Smooth muscle cell (in vitro differentiated cells): ENCODE measurements around the gene ASB2. TPM values are rescaled to one million over a fixed set of nuclear protein-coding genes. Genes with fewer than 3 reads are reported as not detected.

Experiments used
- DNase-seq: peaks from one replicate; lab custom pipeline; 2025; ENCODE audit not compliant: unreplicated experiment; lab: John Stamatoyannopoulos, UW
- H2AFZ ChIP-seq: fragments of 200-600 bp; sonication (generic); 2 replicates; pipeline ENCODE4 v1.6.0; 2016; ENCODE audit warnings: antibody characterized with exemption, low read depth, mild to moderate bottlenecking
- H3F3A ChIP-seq: fragments of 200-600 bp; sonication (generic); 2 replicates; pipeline ENCODE4 v1.6.0; 2017; ENCODE audit warnings: antibody characterized with exemption, low read depth
- H3K27ac ChIP-seq: fragments of 200-600 bp; sonication (generic); 2 replicates; pipeline ENCODE4 v1.5.1; 2016; ENCODE audit warnings: low read depth, mild to moderate bottlenecking
- H3K27me3 ChIP-seq: fragments of 200-600 bp; sonication (generic); 2 replicates; pipeline ENCODE4 v1.6.1; 2016; ENCODE audit warnings: low read depth, mild to moderate bottlenecking
- H3K36me3 ChIP-seq: fragments of 200-600 bp; sonication (generic); 2 replicates; pipeline ENCODE4 v1.5.1; 2016; ENCODE audit warnings: low read depth
- H3K4me1 ChIP-seq: fragments of 200-600 bp; sonication (generic); 2 replicates; pipeline ENCODE4 v1.5.1; 2016; ENCODE audit warnings: low read depth
- H3K4me2 ChIP-seq: fragments of 200-600 bp; sonication (generic); 2 replicates; pipeline ENCODE4 v1.6.0; 2016; ENCODE audit warnings: mild to moderate bottlenecking
- H3K4me3 ChIP-seq: fragments of 200-600 bp; sonication (generic); 2 replicates; pipeline ENCODE4 v1.5.1; 2016; ENCODE audit warnings: mild to moderate bottlenecking
- H3K79me2 ChIP-seq: fragments of 200-600 bp; sonication (generic); 2 replicates; pipeline ENCODE4 v1.6.0; 2016; ENCODE audit warnings: low read depth, mild to moderate bottlenecking
- H3K9ac ChIP-seq: fragments of 200-600 bp; sonication (generic); 2 replicates; pipeline ENCODE4 v1.6.0; 2016; ENCODE audit warnings: low read depth
- H3K9me3 ChIP-seq: fragments of 200-600 bp; sonication (generic); replicated peaks from 2 replicates; pipeline ENCODE4 v1.5.1; 2016; ENCODE audit warnings: low read depth
- H4K20me1 ChIP-seq: fragments of 200-600 bp; sonication (generic); 2 replicates; pipeline ENCODE4 v1.6.0; 2016; ENCODE audit warnings: low read depth
- WGBS: methylation state at CpG from one replicate; pipeline ENCODE4 v1.1.7; 2016; ENCODE audit warnings: low lambda C conversion rate; 5-methylcytosine and 5-hydroxymethylcytosine counted together
- polyA plus RNA-seq: library from polyadenylated mRNA; unstranded; fragments of >200 nt; fragmentation: Nextera tagmentation; extraction: Ambion mirVana; gene quantifications from 2 replicates; pipeline ENCODE4 v1.2.1, GENCODE V29; 2016
- total RNA-seq: library from RNA; depleted of rRNA; stranded (reverse); fragments of >200 nt; gene quantifications from 2 replicates; pipeline ENCODE4 v1.2.3, GENCODE V29; 2014
- TF ChIP-seq, protein P1 (sequence below): fragments of 200-600 bp; sonication (generic); IDR thresholded peaks from 2 replicates; pipeline ENCODE4 v1.5.1; 2017; ENCODE audit warnings: borderline replicate concordance, mild to moderate bottlenecking, antibody characterized with exemption; ENCODE audit not compliant: insufficient read depth, poor library complexity, severe bottlenecking

Gene ASB2
- total and polyA plus RNA-seq, 2 experiments from 2014 or later = 0.99 TPM; not detected in 1

DNA sequence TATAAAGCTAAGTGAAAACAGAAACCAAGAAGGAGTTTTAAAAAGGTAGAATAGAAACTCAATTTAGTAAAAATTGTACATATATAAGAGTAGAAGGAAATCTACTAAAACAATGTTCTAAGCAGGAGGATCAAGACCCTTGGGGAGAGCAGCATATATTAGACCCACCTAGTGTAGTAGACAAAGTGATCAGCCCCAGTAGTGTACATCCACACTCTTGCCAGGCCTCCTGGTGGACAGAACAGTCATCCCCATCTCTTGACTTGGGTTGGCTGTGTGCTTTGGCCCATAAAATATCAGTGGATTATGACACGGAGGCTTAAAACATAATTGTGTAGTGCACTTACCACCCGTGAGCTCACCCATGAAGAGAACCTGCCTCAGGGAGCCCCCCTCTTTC is 38.9 kb upstream of the ASB2 start:
- Histone ChIP-seq H3K9ac (no peak overlapping the region), H3K9me3 (no peaks in the 10 kb centered on the region), H3K27ac (no peak overlapping the region), H3K4me3 (no peak overlapping the region), H3F3A (no peaks in the 10 kb centered on the region), H3K27me3 (no peaks in the 10 kb centered on the region), H2AFZ (no peak overlapping the region), H3K4me1 (no peaks in the 10 kb centered on the region), H3K36me3 (no peaks in the 10 kb centered on the region), H4K20me1 (no peaks in the 10 kb centered on the region), H3K4me2 (no peak overlapping the region), H3K79me2 (no peaks in the 10 kb centered on the region)
- DNase-seq = no peak
- WGBS = 92% methylated on average over 2 of the region's 2 CpGs
- TF ChIP-seq, protein P1, sequence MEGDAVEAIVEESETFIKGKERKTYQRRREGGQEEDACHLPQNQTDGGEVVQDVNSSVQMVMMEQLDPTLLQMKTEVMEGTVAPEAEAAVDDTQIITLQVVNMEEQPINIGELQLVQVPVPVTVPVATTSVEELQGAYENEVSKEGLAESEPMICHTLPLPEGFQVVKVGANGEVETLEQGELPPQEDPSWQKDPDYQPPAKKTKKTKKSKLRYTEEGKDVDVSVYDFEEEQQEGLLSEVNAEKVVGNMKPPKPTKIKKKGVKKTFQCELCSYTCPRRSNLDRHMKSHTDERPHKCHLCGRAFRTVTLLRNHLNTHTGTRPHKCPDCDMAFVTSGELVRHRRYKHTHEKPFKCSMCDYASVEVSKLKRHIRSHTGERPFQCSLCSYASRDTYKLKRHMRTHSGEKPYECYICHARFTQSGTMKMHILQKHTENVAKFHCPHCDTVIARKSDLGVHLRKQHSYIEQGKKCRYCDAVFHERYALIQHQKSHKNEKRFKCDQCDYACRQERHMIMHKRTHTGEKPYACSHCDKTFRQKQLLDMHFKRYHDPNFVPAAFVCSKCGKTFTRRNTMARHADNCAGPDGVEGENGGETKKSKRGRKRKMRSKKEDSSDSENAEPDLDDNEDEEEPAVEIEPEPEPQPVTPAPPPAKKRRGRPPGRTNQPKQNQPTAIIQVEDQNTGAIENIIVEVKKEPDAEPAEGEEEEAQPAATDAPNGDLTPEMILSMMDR = no peak

DNA sequence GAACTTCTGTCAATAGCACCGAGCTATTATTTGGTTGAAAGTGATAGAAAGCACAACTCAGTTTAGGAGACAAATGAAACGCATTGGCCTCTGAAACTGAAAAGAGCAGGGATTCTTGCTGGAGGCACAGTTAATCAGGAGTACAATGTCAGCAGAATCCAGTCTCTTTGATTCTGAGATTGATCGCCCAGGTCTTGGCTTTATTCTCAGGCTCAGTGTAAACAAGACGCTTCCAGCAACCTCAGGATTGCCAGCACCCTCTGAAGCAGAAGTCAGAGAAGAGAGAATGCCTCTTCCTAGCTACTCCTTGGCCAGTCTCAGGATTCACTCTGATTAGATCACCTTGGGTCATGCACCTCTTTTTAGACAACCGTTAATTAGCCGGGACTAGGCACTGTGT is 38.0 kb upstream of the ASB2 start:
- Histone ChIP-seq H3K36me3 (no peaks in the 10 kb centered on the region), H3K9ac (no peak overlapping the region), H3K4me3 (no peak overlapping the region), H3K79me2 (no peaks in the 10 kb centered on the region), H3K4me1 (no peaks in the 10 kb centered on the region), H4K20me1 (no peaks in the 10 kb centered on the region), H3K27ac (no peak overlapping the region), H3K9me3 (no peaks in the 10 kb centered on the region), H3K4me2 (no peak overlapping the region), H2AFZ (no peak overlapping the region), H3F3A (no peaks in the 10 kb centered on the region), H3K27me3 (no peaks in the 10 kb centered on the region)
- DNase-seq = no peak
- TF ChIP-seq, protein P1 = no peak
- WGBS = 90% methylated on average over 6 of the region's 6 CpGs

DNA sequence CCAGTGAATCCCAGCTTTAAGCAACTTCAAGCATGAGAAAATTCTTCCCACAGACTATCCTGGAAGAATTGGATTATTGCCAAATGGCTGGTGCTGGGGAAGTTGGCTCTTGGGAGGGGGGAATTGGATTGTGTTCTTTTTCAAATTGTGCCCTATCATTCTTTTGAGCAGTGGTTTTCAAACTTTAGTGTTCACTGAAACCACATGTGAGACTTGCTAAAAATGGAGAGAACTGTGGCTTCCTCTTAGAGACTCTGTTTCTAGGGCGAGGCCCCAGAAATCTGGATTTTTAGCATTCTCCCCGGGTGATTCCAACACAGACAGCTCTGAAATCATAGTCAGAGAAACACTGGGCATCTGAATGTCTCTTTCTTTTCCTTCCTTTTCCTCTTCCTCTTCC is 35.4 kb upstream of the ASB2 start:
- DNase-seq = no peak
- Histone ChIP-seq H4K20me1 (no peaks in the 10 kb centered on the region), H3K9ac (no peak overlapping the region), H2AFZ (no peak overlapping the region), H3K27ac (no peak overlapping the region), H3K27me3 (no peaks in the 10 kb centered on the region), H3F3A (no peaks in the 10 kb centered on the region), H3K4me3 (no peak overlapping the region), H3K9me3 (no peaks in the 10 kb centered on the region), H3K79me2 (no peaks in the 10 kb centered on the region), H3K4me1 (no peaks in the 10 kb centered on the region), H3K4me2 (no peak overlapping the region), H3K36me3 (no peaks in the 10 kb centered on the region)
- TF ChIP-seq, protein P1 = no peak
- WGBS = 56% methylated on average over 2 of the region's 2 CpGs

- Histone ChIP-seq H3K4me1 (no peaks in the 10 kb centered on the region), H3K36me3 (no peaks in the 10 kb centered on the region), H2AFZ (no peak overlapping the region), H4K20me1 (no peaks in the 10 kb centered on the region), H3K27ac (no peak overlapping the region), H3K27me3 (no peaks in the 10 kb centered on the region), H3K4me2 (no peak overlapping the region), H3K79me2 (no peaks in the 10 kb centered on the region), H3K9ac (no peak overlapping the region), H3K9me3 (no peaks in the 10 kb centered on the region), H3K4me3 (no peak overlapping the region), H3F3A (no peaks in the 10 kb centered on the region)
- TF ChIP-seq, protein P1 = no peak
- WGBS = 82% methylated on average over 6 of the region's 6 CpGs
- DNase-seq = no peak
These were observed 34.3 kb upstream of the ASB2 start for GRCh38 chr14:94010625-94011024.
